HG03442 (cell line): Measurements from ENCODE around the gene FOXC1.

Experiments used
- ATAC-seq: cut with Tn5 transposase; IDR thresholded peaks from one replicate; pipeline ENCODE4 v1.9.1; 2021; ENCODE audit warnings: mild to moderate bottlenecking, moderate library complexity; ENCODE audit not compliant: unreplicated experiment

The FOXC1 gene

DNA sequence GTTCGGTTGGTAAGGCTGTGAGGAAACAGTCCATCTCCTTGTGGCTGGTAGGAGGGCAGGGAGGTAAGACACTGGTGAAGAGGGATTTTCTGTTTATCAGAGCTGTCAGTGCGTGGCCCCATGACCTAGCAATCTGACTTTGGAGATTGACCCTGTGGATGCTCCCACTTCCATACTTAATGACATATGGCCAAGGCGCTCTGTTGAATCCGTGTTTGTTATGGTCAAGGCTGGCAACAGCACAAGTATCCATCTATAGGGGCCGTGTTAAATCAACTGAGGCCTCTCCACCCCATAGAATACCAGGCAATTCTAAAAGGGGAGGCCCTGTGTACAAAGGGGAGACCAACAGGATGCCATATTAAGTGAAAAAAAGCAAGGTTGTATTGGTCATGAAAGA is 25.6 kb upstream of the FOXC1 start:
- ATAC-seq, result no peak

- no peak for ATAC-seq
Measured at GRCh38 chr6:1584996-1585668, 24.6 kb upstream of the FOXC1 start.

- no peak for ATAC-seq
Measured at GRCh38 chr6:1585669-1586049, 24.1 kb upstream of the FOXC1 start.

DNA sequence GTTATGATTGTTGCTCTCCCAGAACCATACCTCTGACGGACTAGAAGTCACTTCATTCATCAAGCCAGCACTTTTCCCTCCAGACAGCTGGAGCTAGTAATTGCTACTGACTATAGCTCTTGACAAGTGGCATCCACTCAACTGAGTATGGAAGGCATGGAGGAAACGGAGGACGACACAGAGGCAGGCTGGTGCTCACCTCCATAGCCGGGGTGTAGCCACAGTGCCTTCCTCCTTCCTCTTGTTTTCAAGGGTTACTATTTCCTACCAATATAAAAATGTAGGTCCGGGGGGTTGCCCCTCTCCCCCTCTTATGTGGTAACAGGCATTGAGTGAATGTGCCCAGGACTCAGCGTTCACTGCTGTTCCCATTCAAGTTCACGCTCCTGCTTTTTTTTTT is 23.5 kb upstream of the FOXC1 start:
- no peak for ATAC-seq

GRCh38 chr6:1586861-1587450 is 22.8 kb upstream of the FOXC1 start:
- ATAC-seq, result no peak

- no peak for ATAC-seq
Measured at GRCh38 chr6:1587546-1587945, 22.2 kb upstream of the FOXC1 start.

GRCh38 chr6:1587977-1588376 is 21.7 kb upstream of the FOXC1 start:
- ATAC-seq, result no peak

- no peak for ATAC-seq
Measured at GRCh38 chr6:1589208-1589607, 20.5 kb upstream of the FOXC1 start.

DNA sequence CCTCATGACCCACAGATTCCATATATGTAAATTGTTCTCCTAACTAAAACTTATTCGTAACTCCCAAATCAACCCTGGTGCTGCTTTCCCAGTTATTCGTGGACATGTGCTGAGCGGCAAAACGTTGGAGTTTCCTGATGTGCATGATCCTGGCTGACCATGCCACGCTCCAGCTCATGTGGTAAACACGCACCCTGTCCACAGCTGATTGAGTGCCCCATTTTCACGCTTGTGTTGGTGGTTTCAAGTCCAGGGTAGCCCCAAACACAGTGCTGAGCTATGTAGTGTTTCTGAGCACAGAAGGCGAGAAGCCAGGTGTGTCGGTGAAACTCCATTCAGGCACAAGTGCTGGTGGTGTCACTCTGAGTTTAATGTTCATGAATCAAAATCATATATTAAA is 19.1 kb upstream of the FOXC1 start:
- no peak for ATAC-seq

DNA sequence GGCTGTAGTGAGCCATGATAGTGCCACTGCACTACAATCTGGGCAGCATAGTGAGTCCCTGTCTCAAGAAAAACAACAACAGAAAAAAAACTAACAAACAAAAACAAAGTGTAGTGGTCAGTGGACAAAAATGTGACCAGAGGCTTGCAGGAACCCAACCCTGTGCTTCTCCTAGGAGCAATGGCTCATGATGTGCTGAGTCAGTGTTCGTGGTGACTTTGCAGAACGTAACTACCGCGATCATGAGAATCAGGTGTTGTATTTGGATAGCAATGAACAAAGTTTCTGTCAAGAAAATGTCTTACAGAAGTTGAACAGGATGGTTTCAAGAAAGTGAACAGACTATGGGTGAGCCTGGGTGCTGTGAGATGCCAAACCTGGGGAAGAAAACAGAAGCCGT is 18.5 kb upstream of the FOXC1 start:
- no peak for ATAC-seq

- no peak for ATAC-seq
Measured at GRCh38 chr6:1591926-1592325, 17.8 kb upstream of the FOXC1 start.

DNA sequence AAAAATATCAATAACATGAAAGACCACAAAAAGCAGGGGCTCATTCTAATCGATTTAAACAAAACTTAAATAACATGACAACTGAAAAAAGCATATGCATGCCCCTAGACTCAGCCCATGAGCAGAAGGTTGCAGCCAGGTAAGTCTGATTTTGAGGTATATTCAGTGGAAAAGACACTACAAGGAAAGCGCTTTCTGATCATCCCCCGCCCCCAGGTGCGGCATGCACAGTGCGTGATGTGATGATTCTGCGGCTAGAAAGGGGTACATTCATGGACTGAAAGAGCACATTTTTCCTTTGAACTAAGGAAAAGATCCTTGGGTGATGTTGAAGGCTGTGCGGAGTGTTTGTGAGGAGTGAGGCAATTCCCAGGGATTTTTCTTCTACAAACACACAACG is 16.9 kb upstream of the FOXC1 start:
- no peak for ATAC-seq

DNA sequence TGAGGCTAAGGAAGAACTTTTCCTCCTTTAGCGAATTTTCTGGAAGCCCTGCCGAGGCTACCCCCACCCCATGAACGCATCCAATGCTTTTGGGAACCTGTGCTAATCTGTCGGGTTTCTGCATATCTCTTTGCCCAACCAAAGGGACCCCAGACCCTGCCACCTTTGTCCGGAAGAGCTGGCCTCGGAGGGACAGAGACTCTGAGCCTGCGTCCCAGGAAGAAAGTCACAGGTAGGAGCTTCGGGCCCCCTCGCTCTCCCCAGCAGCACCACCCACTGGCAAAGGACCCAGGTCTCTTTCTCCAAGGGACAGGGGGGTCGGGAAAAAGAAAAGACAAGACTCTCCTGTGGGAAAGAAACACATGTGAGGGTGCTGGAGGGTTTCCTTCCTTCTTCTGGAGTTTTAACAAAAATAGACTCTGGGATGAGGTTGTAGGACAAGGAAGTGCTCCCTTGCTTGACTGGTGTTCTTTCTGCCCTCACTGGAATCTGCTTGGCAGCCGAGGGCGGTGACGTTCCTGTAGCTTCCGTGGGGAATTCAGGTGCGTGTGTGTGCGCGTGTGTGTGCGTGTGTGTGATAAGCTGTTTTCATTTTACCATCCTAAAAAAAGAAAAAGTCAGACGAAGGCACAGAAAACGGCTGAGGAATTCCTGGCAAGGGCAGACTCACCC is 16.3 kb upstream of the FOXC1 start:
- no peak for ATAC-seq

- ATAC-seq, result no peak
Measured at GRCh38 chr6:1593958-1594314, 15.8 kb upstream of the FOXC1 start.

GRCh38 chr6:1594445-1595200 is 15.1 kb upstream of the FOXC1 start:
- no peak for ATAC-seq

GRCh38 chr6:1595271-1596087 is 14.2 kb upstream of the FOXC1 start:
- no peak for ATAC-seq

- no peak for ATAC-seq
Measured at GRCh38 chr6:1596088-1596852, 13.4 kb upstream of the FOXC1 start.

GRCh38 chr6:1597121-1597744 is 12.5 kb upstream of the FOXC1 start:
- ATAC-seq, result no peak

- ATAC-seq, result no peak
Measured at GRCh38 chr6:1597924-1598323, 11.8 kb upstream of the FOXC1 start.

DNA sequence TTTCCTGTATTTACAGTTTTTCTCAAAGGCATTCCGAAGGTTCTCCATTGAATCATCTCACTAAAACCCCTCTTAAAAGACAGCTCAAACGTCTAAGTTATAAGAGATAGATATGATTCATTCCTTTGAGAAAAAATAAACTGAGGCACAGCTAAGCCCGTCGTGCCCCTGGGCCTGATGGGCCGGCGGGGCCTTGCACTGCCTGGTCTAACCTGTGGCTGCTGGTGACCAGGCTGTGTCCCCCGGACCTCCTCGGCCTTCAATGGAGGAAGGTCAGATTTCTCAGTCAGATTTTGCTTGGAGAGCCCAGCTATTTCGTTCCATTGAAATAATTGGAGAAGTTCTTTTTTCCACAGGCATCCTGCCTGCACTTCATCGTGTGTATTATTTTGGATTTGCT is 11.3 kb upstream of the FOXC1 start:
- ATAC-seq, result no peak
